Activated CD8-positive, alpha-beta T cell treated with anti-CD3 and anti-CD28 coated beads for 36 hours (primary cell): ENCODE data around the gene NPY1R. TPM values are rescaled to one million over a fixed set of nuclear protein-coding genes. Genes with fewer than 3 reads are reported as not detected.

Source experiments
- ATAC-seq: fragments of 200-7000 bp; cut with Tn5 transposase; one replicate; pipeline ENCODE4 v1.10.0; 2021; ENCODE audit warnings: mild to moderate bottlenecking, moderate library complexity
- CTCF ChIA-PET: fragments of 350-600 bp; sonication (Branson Sonifier 250); formaldehyde crosslinking; loops from one replicate; lab custom pipeline; 2021; ENCODE audit warnings: antibody characterized with exemption; lab: Charles Lee
- POLR2A ChIA-PET: fragments of 350-600 bp; sonication (Branson Sonifier 250); formaldehyde crosslinking; loops from one replicate; lab custom pipeline; 2021; ENCODE audit warnings: antibody characterized with exemption; lab: Charles Lee
- DNase-seq: peaks from one replicate; pipeline ENCODE4 v3.0.0-alpha.2; 2020
- H3K27ac Mint-ChIP-seq: one replicate; pipeline ENCODE4 v1.8.0; 2021; ENCODE audit warnings: mild to moderate bottlenecking, mixed read lengths
- H3K27me3 Mint-ChIP-seq: one replicate; pipeline ENCODE4 v1.8.0; 2021; ENCODE audit warnings: mixed read lengths
- H3K36me3 Mint-ChIP-seq: one replicate; pipeline ENCODE4 v1.8.0; 2021; ENCODE audit warnings: low read depth, mixed read lengths
- H3K4me1 Mint-ChIP-seq: one replicate; pipeline ENCODE4 v1.8.0; 2021; ENCODE audit warnings: low read depth, mixed read lengths
- H3K4me3 Mint-ChIP-seq: one replicate; pipeline ENCODE4 v1.8.0; 2021; ENCODE audit warnings: mild to moderate bottlenecking, moderate library complexity, mixed read lengths
- H3K9me3 Mint-ChIP-seq: one replicate; pipeline ENCODE4 v1.8.0; 2021; ENCODE audit warnings: mixed read lengths
- intact Hi-C: fragments of 100-400 bp; cut with micrococcal nuclease; formaldehyde crosslinking; loops from one replicate; pipeline ENCODE4 v1.10.0; 2022
- total RNA-seq, 2 experiments: library from RNA; stranded (reverse); gene quantifications; one replicate each; pipeline ENCODE4 v1.2.3, GENCODE V29; 2021
- TF ChIP-seq, protein P1 (sequence below): fragments of 200-600 bp; IDR thresholded peaks from one replicate; pipeline ENCODE4 v1.8.0; 2022; ENCODE audit warnings: antibody characterized with exemption, mild to moderate bottlenecking

The NPY1R gene
- total RNA-seq, 2 experiments from 2014 or later = not detected

DNA sequence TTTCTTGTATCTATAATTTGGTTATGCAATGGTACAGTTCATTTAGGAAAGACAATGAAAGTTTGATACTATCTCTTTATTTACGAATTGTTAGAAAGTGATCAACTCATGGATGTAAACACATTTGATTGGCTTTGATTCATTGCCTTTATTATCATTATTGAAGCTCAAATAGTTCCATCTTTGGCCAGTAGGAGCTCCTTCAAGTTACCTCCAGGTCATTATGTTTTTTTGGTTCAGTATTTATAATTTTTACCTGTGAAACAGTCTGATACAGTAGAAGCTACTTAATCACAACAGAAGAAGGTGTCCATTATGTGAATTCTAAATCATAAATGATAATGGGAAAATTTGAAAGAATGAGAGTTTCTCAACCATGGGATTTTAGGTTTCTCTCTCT lies 23.7 kb upstream of the NPY1R start:
- Mint-ChIP-seq H3K9me3 (no peaks in the 10 kb centered on the region), H3K4me1 (no peaks in the 10 kb centered on the region), H3K36me3 (no peaks in the 10 kb centered on the region), H3K27ac (no peak overlapping the region), H3K4me3 (no peak overlapping the region), H3K27me3 (no peaks in the 10 kb centered on the region)
- POLR2A ChIA-PET = no interaction called here
- no peak for ATAC-seq
- CTCF ChIA-PET = interaction anchor here (1.0 kb wide), 1 partner anchor 24 kb away, joined by 4 read pairs; the partner anchor contains the start of gene NPY1R
- DNase-seq = no peak
- TF ChIP-seq, protein P1, sequence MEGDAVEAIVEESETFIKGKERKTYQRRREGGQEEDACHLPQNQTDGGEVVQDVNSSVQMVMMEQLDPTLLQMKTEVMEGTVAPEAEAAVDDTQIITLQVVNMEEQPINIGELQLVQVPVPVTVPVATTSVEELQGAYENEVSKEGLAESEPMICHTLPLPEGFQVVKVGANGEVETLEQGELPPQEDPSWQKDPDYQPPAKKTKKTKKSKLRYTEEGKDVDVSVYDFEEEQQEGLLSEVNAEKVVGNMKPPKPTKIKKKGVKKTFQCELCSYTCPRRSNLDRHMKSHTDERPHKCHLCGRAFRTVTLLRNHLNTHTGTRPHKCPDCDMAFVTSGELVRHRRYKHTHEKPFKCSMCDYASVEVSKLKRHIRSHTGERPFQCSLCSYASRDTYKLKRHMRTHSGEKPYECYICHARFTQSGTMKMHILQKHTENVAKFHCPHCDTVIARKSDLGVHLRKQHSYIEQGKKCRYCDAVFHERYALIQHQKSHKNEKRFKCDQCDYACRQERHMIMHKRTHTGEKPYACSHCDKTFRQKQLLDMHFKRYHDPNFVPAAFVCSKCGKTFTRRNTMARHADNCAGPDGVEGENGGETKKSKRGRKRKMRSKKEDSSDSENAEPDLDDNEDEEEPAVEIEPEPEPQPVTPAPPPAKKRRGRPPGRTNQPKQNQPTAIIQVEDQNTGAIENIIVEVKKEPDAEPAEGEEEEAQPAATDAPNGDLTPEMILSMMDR = no peak
- intact Hi-C loops = no loop called here

DNA sequence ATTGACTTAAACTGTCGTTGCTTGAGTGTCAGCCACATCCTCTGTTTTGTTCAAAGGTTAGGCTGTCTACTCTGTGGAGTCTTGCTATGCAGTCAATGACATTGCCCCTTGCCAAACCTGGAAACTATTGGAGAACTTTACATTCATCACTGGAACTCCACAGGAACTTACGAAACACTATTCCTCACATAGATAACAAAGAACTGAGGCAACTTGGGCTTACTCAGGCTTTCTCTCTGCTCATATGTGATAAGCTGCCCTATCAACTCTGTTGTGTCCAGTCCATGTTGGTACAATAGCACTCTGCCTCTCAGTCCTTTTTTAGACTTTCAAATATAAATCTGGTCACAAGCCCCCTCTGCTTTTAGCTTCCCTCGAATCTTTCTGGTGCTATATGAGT lies 20.7 kb upstream of the NPY1R start:
- H3K36me3 Mint-ChIP-seq = no peaks in the 10 kb centered on the region
- H3K4me1 Mint-ChIP-seq = no peaks in the 10 kb centered on the region
- H3K27me3 Mint-ChIP-seq = no peaks in the 10 kb centered on the region
- intact Hi-C loops = no loop called here
- no peak for ATAC-seq
- H3K4me3 Mint-ChIP-seq = no peak overlapping the region
- POLR2A ChIA-PET = no interaction called here
- no peak for DNase-seq
- CTCF ChIA-PET = no interaction called here
- TF ChIP-seq, protein P1 = no peak
- H3K27ac Mint-ChIP-seq = no peak overlapping the region
- no peaks in the 10 kb centered on the region for H3K9me3 Mint-ChIP-seq

DNA sequence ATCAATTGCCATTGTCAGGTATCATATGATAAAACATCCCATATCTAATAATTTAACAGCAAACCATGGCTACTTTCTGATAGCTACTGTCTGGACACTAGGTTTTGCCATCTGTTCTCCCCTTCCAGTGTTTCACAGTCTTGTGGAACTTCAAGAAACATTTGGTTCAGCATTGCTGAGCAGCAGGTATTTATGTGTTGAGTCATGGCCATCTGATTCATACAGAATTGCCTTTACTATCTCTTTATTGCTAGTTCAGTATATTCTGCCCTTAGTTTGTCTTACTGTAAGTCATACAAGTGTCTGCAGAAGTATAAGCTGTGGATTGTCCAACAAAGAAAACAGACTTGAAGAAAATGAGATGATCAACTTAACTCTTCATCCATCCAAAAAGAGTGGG lies 18.3 kb upstream of the NPY1R start:
- Mint-ChIP-seq H3K4me3 (no peak overlapping the region), H3K27me3 (peaks cover 5% of the 10 kb centered on the region), H3K4me1 (no peaks in the 10 kb centered on the region), H3K36me3 (no peaks in the 10 kb centered on the region), H3K27ac (no peak overlapping the region), H3K9me3 (no peaks in the 10 kb centered on the region)
- DNase-seq = no peak
- ATAC-seq = no peak
- ChIA-PET POLR2A (no interaction called here), CTCF (no interaction called here)
- intact Hi-C loops = no loop called here
- TF ChIP-seq, protein P1 = no peak

DNA sequence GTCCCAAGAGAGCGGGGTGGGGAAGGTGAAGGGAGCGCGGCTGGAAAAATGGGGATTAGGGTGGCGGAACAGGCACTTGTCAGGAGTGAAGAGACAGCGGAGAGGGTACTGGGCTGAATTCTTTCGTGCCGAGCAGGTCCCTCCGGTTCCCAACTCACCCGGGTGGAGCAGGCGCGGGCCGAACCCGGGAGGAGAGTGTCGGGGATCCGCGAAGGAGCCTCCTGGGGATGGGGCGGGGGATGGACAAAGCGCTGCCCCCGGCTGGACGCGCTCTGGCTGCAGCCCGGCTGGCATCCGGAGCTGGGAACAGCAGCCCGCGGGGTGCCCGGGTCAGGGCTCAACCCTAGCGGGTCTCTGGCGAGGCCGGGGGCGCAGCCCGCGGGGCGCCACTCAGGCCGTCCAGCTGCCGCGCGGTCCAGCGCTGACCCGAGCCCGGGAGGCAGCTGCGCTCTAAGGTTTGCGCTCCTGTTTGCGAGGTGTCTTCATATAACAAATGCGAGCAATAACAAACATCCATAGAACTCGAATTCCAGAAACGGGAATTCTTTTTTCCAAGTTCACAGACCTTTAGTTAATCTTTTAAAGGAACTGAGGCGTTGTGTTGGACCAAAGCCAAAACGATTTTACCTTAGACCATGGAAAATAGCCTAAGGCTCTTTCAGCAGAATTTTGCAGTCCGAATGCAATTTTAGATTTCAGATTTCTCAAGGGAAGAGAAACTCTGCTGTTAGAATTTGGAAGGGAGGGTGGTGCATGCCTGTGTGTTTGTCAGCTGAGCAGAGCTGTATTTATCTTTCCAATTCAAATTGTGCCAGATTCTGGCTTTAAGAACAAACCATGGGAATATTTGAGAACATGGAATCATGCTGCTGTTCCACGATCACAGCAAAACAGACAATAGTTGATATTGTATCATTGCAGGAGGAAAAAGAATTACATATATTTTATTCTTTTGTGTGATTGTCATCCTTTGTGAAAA lies 12.0 kb upstream of the NPY1R start:
- no peaks in the 10 kb centered on the region for H3K4me1 Mint-ChIP-seq
- H3K27ac Mint-ChIP-seq = no peak overlapping the region
- DNase-seq = no peak
- ChIA-PET CTCF (no interaction called here), POLR2A (no interaction called here)
- H3K9me3 Mint-ChIP-seq = no peaks in the 10 kb centered on the region
- intact Hi-C loops = no loop called here
- TF ChIP-seq, protein P1 = no peak
- no peaks in the 10 kb centered on the region for H3K36me3 Mint-ChIP-seq
- peaks cover 27% of the 10 kb centered on the region for H3K27me3 Mint-ChIP-seq
- no peak overlapping the region for H3K4me3 Mint-ChIP-seq
- no peak for ATAC-seq

DNA sequence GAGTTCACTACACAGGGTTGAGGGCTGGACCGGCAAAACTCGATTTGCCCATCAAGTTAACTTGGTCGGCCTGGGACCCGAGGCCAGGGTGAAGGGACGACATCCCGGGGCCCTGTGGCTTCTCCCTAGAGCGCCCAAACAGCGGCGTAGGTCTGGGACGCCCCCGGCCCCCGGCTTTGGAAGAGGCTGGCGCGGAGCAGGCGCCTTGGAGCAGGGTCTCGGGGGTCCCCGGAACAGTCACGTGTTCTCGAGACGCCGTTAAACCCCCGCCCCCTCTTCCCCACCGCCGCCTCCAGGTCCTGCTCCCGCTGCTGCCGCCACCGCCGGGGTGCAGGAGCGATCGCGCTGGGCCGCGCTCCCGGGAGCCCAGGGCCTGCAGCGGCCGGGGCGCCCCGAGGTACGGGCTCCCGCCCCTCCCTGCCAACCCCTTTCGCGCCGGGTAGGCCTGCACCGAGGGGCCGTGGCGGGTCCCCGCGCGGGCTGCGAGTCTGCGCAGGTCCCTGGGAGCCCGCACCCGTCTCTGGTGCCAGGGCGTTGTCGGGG lies 11.3 kb upstream of the NPY1R start, which contains the start of gene NPY5R:
NPY5R (plus strand) TSS at position 289 of the 543 bp plus-strand sequence. CDS start 6,382 bp downstream, outside the sequence.
- POLR2A ChIA-PET = no interaction called here
- TF ChIP-seq, protein P1 = no peak
- H3K27me3 Mint-ChIP-seq = peaks cover 27% of the 10 kb centered on the region
- H3K4me3 Mint-ChIP-seq = no peak within 1 kb of the TSS
- ATAC-seq = no peak
- no peaks in the 10 kb centered on the region for H3K36me3 Mint-ChIP-seq
- intact Hi-C loops = no loop called here
- H3K4me1 Mint-ChIP-seq = no peaks in the 10 kb centered on the region
- no peak for DNase-seq
- H3K27ac Mint-ChIP-seq = no peak within 1 kb of the TSS
- H3K9me3 Mint-ChIP-seq = no peaks in the 10 kb centered on the region
- CTCF ChIA-PET = interaction anchor here (1.1 kb wide), 1 partner anchor 10 kb away, joined by 3 read pairs; no protein-coding TSS in a partner anchor
